GM19238 (cell line): ENCODE results near the gene PRKCA.
"Not testable (repeated sequence)": the region's sequence is repeated elsewhere in the genome, so short reads cannot be mapped to it uniquely, and the experiment has no call there.

ENCODE experiments used
- DNase-seq: peaks from one replicate; pipeline ENCODE4 v3.0.0; 2011; ENCODE audit warnings: low spot score; ENCODE audit not compliant: insufficient read length

PRKCA gene

GRCh38 chr17:66706851-66707450, 404.5 kb downstream of the PRKCA start:
- no peak for DNase-seq

GRCh38 chr17:66711401-66711800, 409.0 kb downstream of the PRKCA start:
- DNase-seq = no peak

DNA sequence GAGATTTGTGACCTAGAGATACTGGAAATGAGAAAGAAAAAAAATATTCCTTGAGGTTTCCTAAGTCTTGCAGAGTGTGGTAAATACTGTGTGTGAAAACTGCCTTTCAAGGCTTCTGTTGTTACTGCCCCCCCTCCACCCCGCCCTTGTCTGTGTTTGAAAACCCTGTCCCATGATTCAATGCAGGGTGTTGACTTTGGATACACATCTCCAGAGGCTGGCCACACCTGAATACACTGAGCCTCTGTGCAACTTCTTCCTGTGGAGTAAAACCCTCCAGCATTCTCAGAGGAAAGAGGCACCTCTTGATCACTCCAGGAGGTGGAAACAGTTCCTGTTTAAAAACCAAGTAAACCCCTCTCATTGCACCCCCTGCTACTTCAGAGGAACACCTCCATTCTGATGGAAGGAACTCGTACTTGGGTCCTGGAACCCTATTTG, 409.5 kb downstream of the PRKCA start:
- no peak for DNase-seq

GRCh38 chr17:66712453-66712852, 410.0 kb downstream of the PRKCA start:
- DNase-seq = no peak

- DNase-seq = not testable (repeated sequence)
These were observed 410.7 kb downstream of the PRKCA start for GRCh38 chr17:66713021-66713532.

DNA sequence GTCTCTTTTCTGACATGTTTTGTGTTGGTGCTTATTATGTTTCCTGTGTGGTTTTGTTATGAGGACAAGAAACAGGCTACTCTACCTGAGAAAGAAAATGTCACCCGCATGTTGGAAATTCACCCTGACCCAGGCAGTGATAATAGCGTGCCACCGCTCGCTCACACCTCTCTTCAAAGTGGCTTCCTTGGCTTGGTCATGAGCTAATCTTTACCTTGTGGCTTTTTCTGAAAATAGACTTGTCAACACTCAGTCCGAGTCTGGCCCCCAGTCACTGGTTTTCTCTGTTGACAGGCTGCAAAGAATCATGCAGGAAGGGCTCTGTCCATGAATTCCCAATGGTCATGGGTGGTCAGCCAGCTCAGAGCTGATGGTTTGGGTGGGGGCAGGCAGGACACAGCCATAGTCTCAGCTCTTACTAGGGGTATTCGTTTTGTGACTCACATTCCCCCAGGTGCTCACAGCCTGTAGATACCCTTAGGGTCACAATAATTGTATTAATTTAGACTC, 411.2 kb downstream of the PRKCA start:
- DNase-seq = peak; percentile 39

- DNase-seq = no peak
These were observed 411.9 kb downstream of the PRKCA start for GRCh38 chr17:66714046-66715023.

- DNase-seq = no peak
These were observed 412.8 kb downstream of the PRKCA start for GRCh38 chr17:66715076-66715675.

GRCh38 chr17:66715745-66716156, 413.3 kb downstream of the PRKCA start:
- peak; percentile 30 for DNase-seq

GRCh38 chr17:66716236-66717026, 414.0 kb downstream of the PRKCA start:
- DNase-seq = no peak

DNA sequence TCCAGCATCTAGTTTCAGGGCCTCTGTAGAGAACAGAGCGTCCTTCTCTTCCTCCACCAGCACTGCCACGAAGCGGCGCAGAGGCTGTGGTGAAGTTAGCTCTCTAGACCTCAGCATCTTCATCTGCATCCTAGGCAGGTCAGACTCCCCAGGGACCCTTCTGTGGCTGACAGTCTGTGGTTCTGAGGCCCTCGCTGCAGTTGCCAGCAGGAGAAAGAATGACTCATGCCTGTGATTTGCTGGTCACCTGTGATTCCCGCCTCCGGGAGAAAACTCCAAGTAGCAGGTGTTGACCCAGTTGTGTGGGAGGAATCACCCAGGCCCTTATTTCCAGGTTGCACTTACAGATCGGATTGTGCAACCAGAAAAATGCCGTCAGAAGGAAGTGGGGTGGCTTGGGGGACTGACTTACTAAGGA, 415.2 kb downstream of the PRKCA start:
- peak; percentile 36 for DNase-seq

- no peak for DNase-seq
These were observed 417.6 kb downstream of the PRKCA start for GRCh38 chr17:66720027-66720426.

- no peak for DNase-seq
These were observed 418.2 kb downstream of the PRKCA start for GRCh38 chr17:66720567-66720966.

- no peak for DNase-seq
These were observed 419.9 kb downstream of the PRKCA start for GRCh38 chr17:66722341-66722740.

- DNase-seq = no peak
These were observed 422.3 kb downstream of the PRKCA start for GRCh38 chr17:66724581-66725341.

DNA sequence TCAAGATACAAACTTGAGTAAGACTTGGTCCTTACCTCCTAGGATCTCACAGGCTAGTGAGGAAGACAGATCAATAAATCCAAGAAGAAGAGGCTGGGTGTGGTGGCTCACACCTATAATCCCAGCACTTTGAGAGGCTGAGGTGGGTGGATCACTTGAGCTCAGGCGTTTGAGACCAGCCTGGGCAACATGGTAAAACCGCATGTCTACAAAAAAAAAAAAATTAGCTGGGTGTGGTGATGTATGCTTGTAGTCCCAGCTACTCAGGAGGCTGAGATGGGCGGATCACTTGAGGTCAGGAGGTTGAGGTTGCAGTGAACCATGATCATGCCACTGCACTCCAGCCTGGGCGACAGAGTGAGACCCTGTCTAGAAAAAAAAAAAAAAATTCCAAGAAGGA, 423.0 kb downstream of the PRKCA start:
- DNase-seq = not testable (repeated sequence)

DNA sequence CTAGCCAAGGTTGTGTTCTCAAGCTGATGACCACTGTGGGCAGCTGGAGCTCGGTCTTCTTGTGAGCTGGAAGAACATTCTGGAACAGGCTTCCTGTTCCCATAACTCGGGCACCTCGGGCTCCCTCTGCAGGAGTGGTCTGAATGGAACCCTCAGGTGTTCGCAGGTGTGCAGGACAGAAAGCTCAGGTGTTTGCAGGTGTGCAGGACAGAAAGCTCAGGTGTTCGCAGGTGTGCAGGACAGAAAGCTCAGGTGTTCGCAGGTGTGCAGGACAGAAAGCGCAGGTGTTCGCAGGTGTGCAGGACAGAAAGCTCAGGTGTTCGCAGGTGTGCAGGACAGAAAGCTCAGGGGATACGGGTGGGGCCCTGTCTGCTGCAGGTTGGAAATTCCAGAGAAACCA, 423.5 kb downstream of the PRKCA start:
- no peak for DNase-seq

GRCh38 chr17:66726371-66726770, 424.0 kb downstream of the PRKCA start:
- DNase-seq = no peak

GRCh38 chr17:66726846-66727245, 424.4 kb downstream of the PRKCA start:
- no peak for DNase-seq
